ENCODE results near the gene CCDC89. TPM values are rescaled to one million over a fixed set of nuclear protein-coding genes. Genes with fewer than 3 reads are reported as not detected.
"Not testable (repeated sequence)": the region's sequence is repeated elsewhere in the genome, so short reads cannot be mapped to it uniquely, and the experiment has no call there.

CCDC89 gene
- total and polyA plus RNA-seq, 11 donors, result 0.11 to 1.5 (median 0.58) TPM; not detected in 1

DNA sequence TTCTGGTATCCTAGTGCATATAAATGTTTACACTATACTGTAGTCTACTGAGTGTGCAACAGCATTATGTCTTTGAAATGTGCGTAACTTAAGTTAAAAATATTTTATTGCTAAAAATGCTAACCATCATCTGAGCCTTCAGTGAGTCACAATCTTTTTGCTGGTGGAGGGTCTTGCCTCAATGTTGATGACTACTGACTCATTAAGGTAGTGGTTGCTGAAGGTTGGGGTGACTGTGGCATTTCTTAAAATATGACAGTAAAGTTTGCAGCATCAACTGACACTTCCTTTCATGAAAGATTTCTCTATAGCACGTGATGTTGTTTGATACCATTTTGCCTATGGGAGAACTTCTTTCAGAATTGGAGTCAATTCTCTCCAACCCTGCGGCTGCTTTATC is 12.6 kb downstream of the CCDC89 start:
- Histone ChIP-seq H3K4me3 (no peak overlapping the region), H3K9me3 (peaks cover 0 to 7% (median 0%) of the 10 kb centered on the region in 12 donors), H3K27me3 (no peaks in the 10 kb centered on the region), H3K27ac (no peak overlapping the region), H3K36me3 (no peaks in the 10 kb centered on the region), H3K4me1 (no peaks in the 10 kb centered on the region)
- ATAC-seq (no peak), DNase-seq (no peak)
- 90 to 95% (median 93%) methylated on average over 3 of the region's 3 CpGs for WGBS, 4 donors
- intact Hi-C loops (cut with DNase I), result no loop called here
- TF ChIP-seq, protein P1, sequence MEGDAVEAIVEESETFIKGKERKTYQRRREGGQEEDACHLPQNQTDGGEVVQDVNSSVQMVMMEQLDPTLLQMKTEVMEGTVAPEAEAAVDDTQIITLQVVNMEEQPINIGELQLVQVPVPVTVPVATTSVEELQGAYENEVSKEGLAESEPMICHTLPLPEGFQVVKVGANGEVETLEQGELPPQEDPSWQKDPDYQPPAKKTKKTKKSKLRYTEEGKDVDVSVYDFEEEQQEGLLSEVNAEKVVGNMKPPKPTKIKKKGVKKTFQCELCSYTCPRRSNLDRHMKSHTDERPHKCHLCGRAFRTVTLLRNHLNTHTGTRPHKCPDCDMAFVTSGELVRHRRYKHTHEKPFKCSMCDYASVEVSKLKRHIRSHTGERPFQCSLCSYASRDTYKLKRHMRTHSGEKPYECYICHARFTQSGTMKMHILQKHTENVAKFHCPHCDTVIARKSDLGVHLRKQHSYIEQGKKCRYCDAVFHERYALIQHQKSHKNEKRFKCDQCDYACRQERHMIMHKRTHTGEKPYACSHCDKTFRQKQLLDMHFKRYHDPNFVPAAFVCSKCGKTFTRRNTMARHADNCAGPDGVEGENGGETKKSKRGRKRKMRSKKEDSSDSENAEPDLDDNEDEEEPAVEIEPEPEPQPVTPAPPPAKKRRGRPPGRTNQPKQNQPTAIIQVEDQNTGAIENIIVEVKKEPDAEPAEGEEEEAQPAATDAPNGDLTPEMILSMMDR (IDR thresholded peaks at IDR 0.05), result no peak
- no peak for TF ChIP-seq POLR2A (IDR thresholded peaks at IDR 0.05)

DNA sequence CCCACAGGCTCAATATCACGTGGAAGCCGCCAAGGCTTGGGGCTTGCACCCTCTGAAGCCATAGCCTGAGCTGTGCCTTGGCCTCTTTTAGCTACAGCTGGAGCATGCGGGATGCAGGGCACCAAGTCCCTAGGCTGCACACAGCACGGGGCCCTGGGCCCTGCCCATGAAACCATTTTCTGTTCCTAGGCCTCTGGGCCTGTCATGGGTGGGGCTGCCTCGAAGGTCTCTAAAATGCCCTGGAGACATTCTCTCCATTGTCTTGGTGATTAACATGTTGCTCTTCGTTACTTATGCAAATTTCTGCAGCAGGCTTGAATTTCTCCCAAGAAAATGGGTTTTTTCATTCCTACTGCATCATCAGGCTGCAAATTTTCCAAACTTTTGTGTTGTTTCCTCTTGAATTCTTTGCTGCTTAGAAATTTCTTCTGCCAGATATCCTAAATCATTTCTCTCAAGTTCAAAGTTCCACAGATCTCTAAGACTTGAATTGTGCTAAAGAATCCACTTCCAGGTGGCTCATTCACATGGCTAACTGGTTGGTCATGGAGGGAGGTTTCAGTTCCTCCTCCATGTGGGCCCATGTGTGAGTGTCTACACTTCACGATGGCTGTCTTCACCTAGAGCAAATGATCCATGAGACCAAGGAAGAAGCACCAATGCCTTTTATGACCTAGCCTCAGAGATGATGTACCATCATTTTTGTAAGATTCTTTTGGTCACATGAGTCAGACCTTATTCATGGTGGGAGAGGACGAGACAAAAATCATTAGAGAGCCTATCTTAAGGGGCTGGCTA is 13.7 kb downstream of the CCDC89 start:
- DNase-seq (no peak), ATAC-seq (no peak)
- no peak overlapping the region for H3K4me3 ChIP-seq
- H3K27ac ChIP-seq, result no peak overlapping the region
- 73 to 89% (median 87%) methylated on average over 7 to 8 of the region's 8 CpGs for WGBS, 4 donors
- H3K4me1 ChIP-seq, result no peaks in the 10 kb centered on the region
- intact Hi-C loops (cut with DNase I), result no loop called here
- H3K36me3 ChIP-seq, result no peaks in the 10 kb centered on the region
- TF ChIP-seq, protein P1 (IDR thresholded peaks at IDR 0.05), result no peak
- TF ChIP-seq POLR2A (IDR thresholded peaks at IDR 0.05), result no peak
- peaks cover 0 to 7% (median 0%) of the 10 kb centered on the region in 12 donors for H3K9me3 ChIP-seq
- H3K27me3 ChIP-seq, result no peaks in the 10 kb centered on the region

DNA sequence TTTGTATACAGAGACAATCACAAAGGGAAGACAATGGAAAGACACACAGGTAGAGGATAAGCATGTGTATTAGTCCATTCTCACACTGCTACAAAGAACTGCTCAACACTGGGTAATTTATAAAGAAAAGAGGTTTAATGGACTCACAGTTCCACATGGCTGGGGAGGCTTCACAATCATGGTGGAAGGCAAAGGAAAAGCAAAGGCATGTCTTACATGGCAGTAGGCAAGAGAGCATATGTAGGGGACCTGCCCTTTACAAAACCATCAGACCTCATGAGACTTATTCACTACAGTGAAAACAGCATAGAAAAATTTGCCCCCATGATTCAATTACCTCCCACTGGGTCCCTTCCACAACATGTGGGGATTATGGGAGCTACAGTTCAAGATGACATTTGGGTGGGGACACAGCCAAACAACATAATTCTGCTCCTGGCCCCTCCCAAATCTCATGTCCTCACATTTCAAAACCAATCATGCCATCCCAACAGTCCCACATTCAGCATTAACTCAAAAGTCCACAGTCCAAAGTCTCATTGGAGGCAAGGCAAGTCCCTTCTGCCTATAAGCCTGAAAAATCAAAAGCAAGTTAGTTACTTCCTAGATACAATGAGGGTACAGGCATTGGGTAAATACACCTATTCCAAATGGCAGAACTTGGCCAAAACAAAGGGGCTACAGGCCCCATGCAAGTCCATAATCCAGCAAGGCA is 14.9 kb downstream of the CCDC89 start:
- H3K4me3 ChIP-seq; H3K27ac ChIP-seq; H3K9me3 ChIP-seq; H3K27me3 ChIP-seq; ATAC-seq; DNase-seq; H3K36me3 ChIP-seq; intact Hi-C loops (cut with DNase I); H3K4me1 ChIP-seq: not testable (repeated sequence)

DNA sequence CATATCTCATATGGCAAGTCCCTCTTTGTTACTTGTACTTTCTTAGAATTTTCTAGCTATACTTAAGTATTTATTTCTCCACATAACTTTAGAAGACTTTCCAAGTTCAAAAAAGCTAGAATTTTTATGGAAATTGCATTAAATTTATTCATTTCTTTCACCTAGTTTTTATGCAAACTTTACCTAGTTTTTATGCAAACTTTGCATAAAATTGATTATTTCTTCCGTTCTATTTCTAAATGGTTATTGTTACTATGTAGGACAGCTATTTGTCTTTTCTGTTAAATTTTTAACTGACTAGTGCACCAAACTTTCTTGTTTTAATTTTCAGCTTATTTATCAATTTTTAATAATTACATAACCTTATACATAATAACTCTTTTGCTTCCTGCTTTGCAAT is 17.8 kb downstream of the CCDC89 start:
- no peaks in the 10 kb centered on the region for H3K27me3 ChIP-seq
- intact Hi-C loops (cut with DNase I), result loop anchor here in 1 of 10 donors (10.0 kb wide), 1 partner anchor 73 kb away; no protein-coding TSS in a partner anchor
- 90 to 99% (median 96%) methylated on average over 1 of the region's 1 CpG for WGBS, 4 donors
- no peaks in the 10 kb centered on the region for H3K9me3 ChIP-seq
- DNase-seq (no peak), ATAC-seq (no peak)
- H3K36me3 ChIP-seq, result peaks cover 0 to 3% (median 0%) of the 10 kb centered on the region in 9 donors
- no peak overlapping the region for H3K27ac ChIP-seq
- no peak overlapping the region for H3K4me3 ChIP-seq
- no peak for TF ChIP-seq POLR2A (IDR thresholded peaks at IDR 0.05)
- TF ChIP-seq, protein P1 (IDR thresholded peaks at IDR 0.05), result no peak
- peaks cover 0 to 11% (median 2%) of the 10 kb centered on the region in 12 donors for H3K4me1 ChIP-seq

Data from heart left ventricle (tissue), 16 donors.